Caco-2 (cell line): ENCODE results near the gene MRPL36. TPM values are rescaled to one million over a fixed set of nuclear protein-coding genes. Genes with fewer than 3 reads are reported as not detected.

ENCODE experiments used
- BruUV-seq: library from RNA; stranded (reverse); fragments of 400-500 nt; replicated peaks from 2 replicates; lab custom pipeline; 2021; lab: Mats Ljungman, UMichigan
- CTCF ChIA-PET: fragments of 300-600 bp; sonication (Branson Sonifier 250); formaldehyde crosslinking; loops from one replicate; lab custom pipeline; 2022; ENCODE audit warnings: antibody characterized with exemption; lab: Charles Lee
- POLR2A ChIA-PET: fragments of 300-600 bp; sonication (Branson Sonifier 250); formaldehyde crosslinking; loops from one replicate; lab custom pipeline; 2022; ENCODE audit warnings: antibody characterized with exemption; lab: Charles Lee
- DNase-seq, 2 experiments: peaks; one replicate each; pipeline versions ENCODE4 v3.0.0 to v3.0.0-alpha.2; 2020 to 2022
- H3K27me3 ChIP-seq: replicated peaks from 2 replicates; pipeline ENCODE4 v1.6.0; 2011; ENCODE audit warnings: low read length; ENCODE audit not compliant: control insufficient read depth, insufficient read depth
- H3K36me3 ChIP-seq: 2 replicates; pipeline ENCODE4 v1.5.1; 2011; ENCODE audit warnings: low read length; ENCODE audit not compliant: control insufficient read depth, insufficient read depth
- H3K4me1 ChIP-seq: fragments of 250-450 bp; sonication (Bioruptor Pico); 2 replicates; pipeline ENCODE4 v1.5.1; 2020; ENCODE audit warnings: mild to moderate bottlenecking
- H3K4me3 ChIP-seq: 2 replicates; pipeline ENCODE4 v1.5.1; 2011; ENCODE audit warnings: low read depth, mild to moderate bottlenecking, control low read depth, low read length
- H3K9me3 ChIP-seq: fragments of 250-450 bp; sonication (Bioruptor Pico); 2 replicates; pipeline ENCODE4 v1.5.1; 2020; ENCODE audit warnings: mild to moderate bottlenecking, moderate library complexity
- H3K27ac Mint-ChIP-seq: one replicate; pipeline ENCODE4 v1.8.0; 2022; ENCODE audit warnings: mixed read lengths; ENCODE audit not compliant: unreplicated experiment
- H3K27me3 Mint-ChIP-seq: one replicate; pipeline ENCODE4 v1.8.0; 2022; ENCODE audit warnings: mixed read lengths; ENCODE audit not compliant: insufficient read depth, unreplicated experiment
- H3K36me3 Mint-ChIP-seq: one replicate; pipeline ENCODE4 v1.8.0; 2022; ENCODE audit warnings: mild to moderate bottlenecking, mixed read lengths; ENCODE audit not compliant: insufficient read depth, unreplicated experiment
- H3K4me1 Mint-ChIP-seq: one replicate; pipeline ENCODE4 v1.8.0; 2022; ENCODE audit warnings: low read depth, mixed read lengths; ENCODE audit not compliant: unreplicated experiment
- H3K4me3 Mint-ChIP-seq: one replicate; pipeline ENCODE4 v1.8.0; 2022; ENCODE audit warnings: mild to moderate bottlenecking, moderate library complexity, mixed read lengths; ENCODE audit not compliant: unreplicated experiment
- H3K9me3 Mint-ChIP-seq: one replicate; pipeline ENCODE4 v1.8.0; 2022; ENCODE audit warnings: mixed read lengths; ENCODE audit not compliant: unreplicated experiment
- CTCF ChIP-seq, 2 experiments: fragments of 200-600 bp in 1 of 2; IDR thresholded peaks; 1 replicate in 1 of 2; 2 replicates in 1 of 2; pipeline versions ENCODE4 v1.5.1 to v1.8.0; 2011 to 2022; ENCODE audit warnings: antibody characterized with exemption in 1 of 2, control low read depth in 1 of 2, inconsistent platforms in 1 of 2, low read depth in 1 of 2, low read length in 1 of 2, mild to moderate bottlenecking in 1 of 2, moderate library complexity in 1 of 2; ENCODE audit not compliant: insufficient read depth in 1 of 2, severe bottlenecking in 1 of 2, unreplicated experiment in 1 of 2
- intact Hi-C: fragments of 100-400 bp; cut with micrococcal nuclease; formaldehyde crosslinking; loops from one replicate; pipeline ENCODE4 v1.10.0; 2022; ENCODE audit not compliant: unreplicated experiment
- total RNA-seq: library from RNA; stranded (reverse); gene quantifications from 2 replicates; pipeline ENCODE4 v1.2.3, GENCODE V29; 2022

Gene MRPL36
- total RNA-seq, 1 experiment from 2014 or later, result 65.9 TPM

- ChIA-PET POLR2A (no interaction called here), CTCF (no interaction called here)
- Histone ChIP-seq H3K4me1 (no peaks in the 10 kb centered on the region), H3K36me3 (no peaks in the 10 kb centered on the region), H3K4me3 (no peak overlapping the region), H3K27me3 (no peaks in the 10 kb centered on the region), H3K9me3 (no peaks in the 10 kb centered on the region)
- no peaks in the 10 kb centered on the region for H3K4me1 Mint-ChIP-seq
- no TSS peak for BruUV-seq
- no peaks in the 10 kb centered on the region for H3K36me3 Mint-ChIP-seq
- intact Hi-C loops, result no loop called here
- no peak overlapping the region for H3K4me3 Mint-ChIP-seq
- TF ChIP-seq CTCF (IDR thresholded peaks at IDR 0.05; ENCODE audit: insufficient read depth in 1 of 2, low read depth in 1 of 2, low read length in 1 of 2, severe bottlenecking in 1 of 2, unreplicated experiment in 1 of 2), result no peak
- H3K9me3 Mint-ChIP-seq, result no peaks in the 10 kb centered on the region
- peak in 1 of 2 experiments; percentile 21 for DNase-seq
- peaks cover 3% of the 10 kb centered on the region for H3K27me3 Mint-ChIP-seq
- H3K27ac Mint-ChIP-seq, result no peak overlapping the region
These were observed 19.6 kb downstream of the MRPL36 start for GRCh38 chr5:1779782-1780613.

- ChIA-PET POLR2A (no interaction called here), CTCF (no interaction called here)
- H3K4me1 Mint-ChIP-seq, result no peaks in the 10 kb centered on the region
- BruUV-seq, result no TSS peak
- no peaks in the 10 kb centered on the region for H3K9me3 ChIP-seq
- no peak overlapping the region for H3K27ac Mint-ChIP-seq
- H3K36me3 Mint-ChIP-seq, result no peaks in the 10 kb centered on the region
- intact Hi-C loops, result no loop called here
- DNase-seq, result no peak
- no peaks in the 10 kb centered on the region for H3K27me3 ChIP-seq
- H3K36me3 ChIP-seq, result no peaks in the 10 kb centered on the region
- no peak overlapping the region for H3K4me3 ChIP-seq
- no peaks in the 10 kb centered on the region for H3K4me1 ChIP-seq
- H3K27me3 Mint-ChIP-seq, result peaks cover under 1% of the 10 kb centered on the region
- TF ChIP-seq CTCF (IDR thresholded peaks at IDR 0.05; ENCODE audit: insufficient read depth in 1 of 2, low read depth in 1 of 2, low read length in 1 of 2, severe bottlenecking in 1 of 2, unreplicated experiment in 1 of 2), result no peak
- no peak overlapping the region for H3K4me3 Mint-ChIP-seq
- H3K9me3 Mint-ChIP-seq, result no peaks in the 10 kb centered on the region
These were observed 20.5 kb downstream of the MRPL36 start for GRCh38 chr5:1779021-1779680.

- Mint-ChIP-seq H3K4me3 (no peak overlapping the region), H3K9me3 (no peaks in the 10 kb centered on the region), H3K36me3 (no peaks in the 10 kb centered on the region), H3K27ac (no peak overlapping the region), H3K27me3 (peaks cover under 1% of the 10 kb centered on the region), H3K4me1 (no peaks in the 10 kb centered on the region)
- intact Hi-C loops, result no loop called here
- CTCF ChIA-PET, result no interaction called here
- no peak for TF ChIP-seq CTCF (IDR thresholded peaks at IDR 0.05; ENCODE audit: insufficient read depth in 1 of 2, low read depth in 1 of 2, low read length in 1 of 2, severe bottlenecking in 1 of 2, unreplicated experiment in 1 of 2)
- Histone ChIP-seq H3K4me1 (no peaks in the 10 kb centered on the region), H3K27me3 (no peaks in the 10 kb centered on the region), H3K9me3 (no peaks in the 10 kb centered on the region), H3K36me3 (no peaks in the 10 kb centered on the region), H3K4me3 (no peak overlapping the region)
- POLR2A ChIA-PET, result no interaction called here
- no TSS peak for BruUV-seq
- DNase-seq, result peak in 1 of 2 experiments; percentile 22
These were observed 21.3 kb downstream of the MRPL36 start for GRCh38 chr5:1778138-1779020.
